ENCODE results near the gene HSD17B4. TPM values are rescaled to one million over a fixed set of nuclear protein-coding genes. Genes with fewer than 3 reads are reported as not detected.
"Not testable (repeated sequence)": the region's sequence is repeated elsewhere in the genome, so short reads cannot be mapped to it uniquely, and the experiment has no call there.

The HSD17B4 gene
- total and polyA plus RNA-seq, 2 of the 13 experiments (the other 11 are each of a cell fraction or from before 2014, with no cell fraction given) = 178 to 399 TPM

GRCh38 chr5:119428574-119428973 is 23.7 kb upstream of the HSD17B4 start:
- ATAC-seq; H3K9me3 ChIP-seq (ENCODE audit: low read length); H3K27ac ChIP-seq (ENCODE audit: extremely low read length, insufficient read depth, low read length); H4K20me1 ChIP-seq (ENCODE audit: insufficient read depth, low read length); intact Hi-C loops (cut with micrococcal nuclease; ENCODE audit: unreplicated experiment); H3K36me3 ChIP-seq (replicated peaks in 1 of 2; ENCODE audit: control insufficient read depth in 1 of 2, insufficient read depth in 2 of 2, low read length in 2 of 2); DNase-seq (ENCODE audit: low spot score); H3K4me2 ChIP-seq (ENCODE audit: low read depth, low read length); H3K4me1 ChIP-seq (ENCODE audit: insufficient read depth, low read length); in situ Hi-C loops (cut with HindIII; ENCODE audit: extremely low pct_ligation_motif_present, low pct_unique_long_range_greater_than_20kb); H3K4me3 ChIP-seq (replicated peaks in 1 of 3; ENCODE audit: insufficient read depth in 1 of 3, low read depth in 2 of 3, low read length in 3 of 3); H3K9ac ChIP-seq (ENCODE audit: insufficient read depth, low read depth, low read length); H3K27me3 ChIP-seq (ENCODE audit: control insufficient read depth in 1 of 2, insufficient read depth in 2 of 2, low read length in 2 of 2); BruUV-seq (replicated peaks); FAIRE-seq; H2AFZ ChIP-seq (ENCODE audit: low read length); POLR2A ChIA-PET; H3K79me2 ChIP-seq (ENCODE audit: insufficient read depth, low read length); CTCF ChIA-PET (ENCODE audit: low intra/inter-chr PET ratio, low total read pairs): not testable (repeated sequence)
- WGBS (ENCODE audit: low lambda C conversion rate) = 13% methylated on average over 3 of the region's 3 CpGs

- H3K79me2 ChIP-seq (ENCODE audit: insufficient read depth, low read length); H3K27me3 ChIP-seq (ENCODE audit: control insufficient read depth in 1 of 2, insufficient read depth in 2 of 2, low read length in 2 of 2); CTCF ChIA-PET (ENCODE audit: low intra/inter-chr PET ratio, low total read pairs); H3K4me3 ChIP-seq (replicated peaks in 1 of 3; ENCODE audit: insufficient read depth in 1 of 3, low read depth in 2 of 3, low read length in 3 of 3); DNase-seq (ENCODE audit: low spot score); intact Hi-C loops (cut with micrococcal nuclease; ENCODE audit: unreplicated experiment); H3K27ac ChIP-seq (ENCODE audit: extremely low read length, insufficient read depth, low read length); ATAC-seq; H2AFZ ChIP-seq (ENCODE audit: low read length); H3K9ac ChIP-seq (ENCODE audit: insufficient read depth, low read depth, low read length); in situ Hi-C loops (cut with HindIII; ENCODE audit: extremely low pct_ligation_motif_present, low pct_unique_long_range_greater_than_20kb); FAIRE-seq; H3K4me2 ChIP-seq (ENCODE audit: low read depth, low read length); H3K36me3 ChIP-seq (replicated peaks in 1 of 2; ENCODE audit: control insufficient read depth in 1 of 2, insufficient read depth in 2 of 2, low read length in 2 of 2); BruUV-seq (replicated peaks); POLR2A ChIA-PET; H4K20me1 ChIP-seq (ENCODE audit: insufficient read depth, low read length); H3K9me3 ChIP-seq (ENCODE audit: low read length): not testable (repeated sequence)
- peak; percentile 13; the same call in 1 of the 2 replicates for TF ChIP-seq NFYB (CRISPR knock-in tag; IDR thresholded peaks at IDR 0.05)
- peaks cover 19% of the 10 kb centered on the region for H3K4me1 ChIP-seq (ENCODE audit: insufficient read depth, low read length)
- 62% methylated on average over 10 of the region's 10 CpGs for WGBS (ENCODE audit: low lambda C conversion rate)
Observed at GRCh38 chr5:119432674-119433237, 19.5 kb upstream of the HSD17B4 start.
